Activated CD4-positive, alpha-beta T cell treated with anti-CD3 and anti-CD28 coated beads, Interleukin-2, amount 50 U/mL, for 4 hours (primary cell): ENCODE data around the gene GLDC.
"Not testable (repeated sequence)": the region's sequence is repeated elsewhere in the genome, so short reads cannot be mapped to it uniquely, and the experiment has no call there.

Experiments
- DNase-seq, 2 experiments: peaks; one replicate each; pipeline ENCODE4 v3.0.0-alpha.2; 2020

GLDC gene

DNA sequence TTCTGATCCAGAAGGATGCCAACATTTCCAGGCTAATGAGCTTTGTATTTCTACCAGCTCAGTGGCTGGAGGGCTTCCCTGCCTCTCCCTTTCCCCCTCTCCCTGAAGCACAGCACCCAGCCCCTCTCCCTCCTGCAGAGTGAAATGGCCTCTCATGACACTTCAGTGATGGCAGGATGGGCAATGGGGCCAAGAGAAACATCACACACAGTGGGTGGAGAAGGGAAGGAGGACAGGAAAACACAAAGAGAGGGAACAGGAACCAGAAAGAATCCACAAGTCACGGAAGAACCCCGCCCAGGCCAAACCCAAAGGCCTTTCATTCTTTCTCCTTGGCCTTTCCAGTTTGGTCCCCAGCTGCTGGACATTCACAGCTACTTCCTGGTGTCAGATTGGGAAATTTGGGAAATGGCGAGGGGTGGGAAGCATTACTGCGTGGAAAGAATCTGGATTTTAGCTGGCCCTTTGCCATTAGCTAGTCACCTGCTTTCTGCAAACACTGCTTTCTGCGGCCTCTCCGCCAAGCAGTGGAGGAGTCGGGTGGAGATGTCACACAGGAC is 82.6 kb downstream of the GLDC start:
- no peak for DNase-seq

DNA sequence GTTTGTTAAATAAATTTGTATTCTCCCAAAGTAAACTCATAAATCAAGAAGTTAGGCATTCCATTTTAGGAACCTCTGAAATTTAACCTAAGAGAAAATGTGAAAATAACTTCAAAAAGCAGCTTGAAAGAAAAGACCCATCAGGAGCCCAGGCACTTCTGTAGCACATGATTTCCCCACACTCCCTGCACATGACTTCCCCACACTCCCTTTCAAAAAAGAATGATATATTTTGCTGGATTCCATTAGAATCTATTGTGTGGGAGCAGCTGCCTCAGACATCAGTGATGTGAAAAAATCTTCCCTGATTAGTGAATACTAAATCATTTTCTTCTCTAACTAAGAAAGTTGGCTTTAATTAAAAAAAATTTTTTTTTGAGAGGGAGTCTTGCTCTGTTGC is 83.3 kb downstream of the GLDC start:
- no peak for DNase-seq

GRCh38 chr9:6557883-6558616 is 87.5 kb downstream of the GLDC start:
- no peak for DNase-seq

GRCh38 chr9:6553866-6554265 is 91.7 kb downstream of the GLDC start:
- no peak for DNase-seq

DNA sequence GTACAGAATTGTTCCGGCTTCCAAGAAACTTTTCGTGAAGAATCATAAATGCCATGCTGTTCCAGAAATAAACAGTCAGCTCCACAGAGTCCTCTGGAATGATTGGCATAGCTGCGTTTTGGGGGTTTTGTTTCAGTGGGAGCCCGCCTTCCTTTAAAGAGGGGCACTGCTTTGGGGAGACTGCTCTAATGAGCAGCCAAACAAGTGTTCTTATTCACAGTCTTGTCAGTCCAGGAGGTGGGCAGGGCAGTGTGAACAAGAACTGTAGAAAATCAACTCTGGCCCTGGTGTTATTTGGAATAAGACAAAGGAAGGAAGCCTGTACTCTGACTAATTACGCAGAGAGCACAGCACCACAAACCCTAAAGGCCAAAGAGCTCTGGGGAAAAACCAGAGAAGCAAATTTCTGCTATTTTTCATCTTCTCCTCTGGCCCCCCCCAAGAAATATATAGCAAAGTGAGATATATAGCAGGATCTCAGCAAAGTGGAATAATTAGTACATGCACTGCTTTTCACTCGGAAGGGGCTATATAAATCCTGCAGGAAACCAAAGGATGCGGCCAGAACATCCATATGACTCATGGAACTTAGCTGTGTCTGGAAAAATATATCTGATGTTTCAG is 92.9 kb downstream of the GLDC start:
- DNase-seq = no peak

DNA sequence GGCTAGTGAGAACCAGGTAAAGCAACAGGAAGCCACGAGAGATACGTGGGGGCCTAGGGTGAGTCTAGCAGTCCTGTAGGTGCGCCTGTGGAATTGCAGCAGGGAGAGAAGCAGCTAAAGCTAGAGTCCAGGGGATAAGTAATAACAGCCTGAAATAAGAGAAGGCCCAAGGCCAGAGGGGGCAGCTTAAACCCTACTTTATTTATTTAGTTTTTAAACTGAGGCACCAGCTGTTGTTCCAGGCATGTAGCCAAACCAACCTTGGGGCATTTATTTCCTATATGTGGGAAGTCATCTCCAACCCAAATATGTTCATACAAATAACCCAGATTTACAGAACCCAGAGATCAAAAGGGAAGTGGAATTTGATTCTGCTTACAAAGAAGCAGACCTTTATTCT is 93.5 kb downstream of the GLDC start:
- DNase-seq = no peak

- DNase-seq = no peak
Measured at GRCh38 chr9:6551136-6551535, 94.4 kb downstream of the GLDC start.

- no peak for DNase-seq
Measured at GRCh38 chr9:6549106-6549800, 96.3 kb downstream of the GLDC start.

DNA sequence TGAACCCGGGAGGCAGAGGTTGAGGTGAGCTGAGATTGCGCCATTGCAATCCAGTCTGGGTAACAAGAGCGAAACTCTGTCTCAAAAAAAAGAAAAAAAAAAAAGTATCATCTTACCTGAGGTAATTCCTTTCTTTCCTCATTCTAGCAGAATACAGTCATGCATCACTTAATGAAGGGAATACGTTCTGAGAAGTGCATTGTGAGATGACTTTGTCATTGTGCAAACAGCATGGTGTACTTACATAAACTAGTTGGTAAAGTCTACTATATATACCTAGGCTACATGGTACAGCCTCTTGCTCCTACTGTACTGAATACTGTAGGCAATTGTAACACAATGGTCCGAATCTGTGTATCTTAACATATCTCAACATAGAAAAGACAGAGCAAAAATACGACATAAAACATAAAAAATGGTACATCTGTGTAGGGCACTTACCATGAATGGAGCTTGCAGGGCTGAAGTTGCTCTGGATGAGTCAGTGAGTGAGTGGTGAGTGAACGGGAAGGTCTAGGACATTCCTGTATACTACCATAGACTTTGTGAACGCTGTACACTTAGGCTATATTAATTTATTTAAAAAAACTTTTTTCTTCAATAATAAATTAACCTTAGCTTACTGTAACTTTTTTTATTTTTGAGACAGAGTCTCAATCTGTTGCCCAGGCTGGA is 100.4 kb downstream of the GLDC start:
- DNase-seq = no peak

- no peak for DNase-seq
Measured at GRCh38 chr9:6543204-6543603, 102.3 kb downstream of the GLDC start.

DNA sequence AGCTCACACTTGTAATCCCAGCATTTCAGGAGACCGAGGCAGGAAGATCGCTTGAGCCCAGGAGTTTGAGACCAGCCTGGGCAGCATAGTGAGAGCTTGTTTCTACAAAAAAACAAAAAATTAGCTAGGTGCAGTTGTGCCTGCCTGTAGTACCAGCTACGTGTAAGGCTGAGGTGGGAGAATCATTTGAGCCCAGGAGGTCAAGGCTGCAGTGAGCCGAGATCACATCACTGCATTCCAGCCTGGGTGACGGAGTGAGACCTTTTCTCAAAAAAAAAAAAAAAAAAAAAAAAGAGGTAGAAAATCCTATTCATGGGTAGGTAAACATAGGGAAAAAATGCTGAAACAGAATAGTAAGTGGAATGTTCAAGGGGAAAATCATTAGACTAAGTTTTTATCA is 102.9 kb downstream of the GLDC start:
- not testable (repeated sequence) for DNase-seq

GRCh38 chr9:6538666-6539071 is 106.9 kb downstream of the GLDC start:
- DNase-seq = no peak

DNA sequence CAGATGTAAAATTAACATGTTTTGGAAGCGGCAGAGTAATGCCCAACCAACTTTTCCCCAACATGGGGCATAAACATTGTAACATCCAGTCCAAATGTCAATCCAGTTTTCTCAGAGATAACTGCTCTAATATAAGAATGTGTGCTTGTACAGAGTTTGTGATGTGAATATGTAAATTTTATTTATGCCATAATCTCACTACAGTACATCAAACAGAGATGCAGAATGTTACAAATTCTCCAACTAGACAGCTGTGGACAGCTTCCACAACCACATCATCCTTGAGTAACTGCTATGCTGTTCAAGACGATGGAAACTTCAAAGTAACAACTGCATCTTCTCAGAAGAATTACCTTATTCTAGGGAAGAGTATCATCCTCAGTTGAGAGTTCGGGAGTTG is 109.9 kb downstream of the GLDC start:
- DNase-seq = no peak

GRCh38 chr9:6525326-6526045 is 120.0 kb downstream of the GLDC start:
- DNase-seq = no peak

GRCh38 chr9:6522263-6522662 is 123.3 kb downstream of the GLDC start:
- no peak for DNase-seq

DNA sequence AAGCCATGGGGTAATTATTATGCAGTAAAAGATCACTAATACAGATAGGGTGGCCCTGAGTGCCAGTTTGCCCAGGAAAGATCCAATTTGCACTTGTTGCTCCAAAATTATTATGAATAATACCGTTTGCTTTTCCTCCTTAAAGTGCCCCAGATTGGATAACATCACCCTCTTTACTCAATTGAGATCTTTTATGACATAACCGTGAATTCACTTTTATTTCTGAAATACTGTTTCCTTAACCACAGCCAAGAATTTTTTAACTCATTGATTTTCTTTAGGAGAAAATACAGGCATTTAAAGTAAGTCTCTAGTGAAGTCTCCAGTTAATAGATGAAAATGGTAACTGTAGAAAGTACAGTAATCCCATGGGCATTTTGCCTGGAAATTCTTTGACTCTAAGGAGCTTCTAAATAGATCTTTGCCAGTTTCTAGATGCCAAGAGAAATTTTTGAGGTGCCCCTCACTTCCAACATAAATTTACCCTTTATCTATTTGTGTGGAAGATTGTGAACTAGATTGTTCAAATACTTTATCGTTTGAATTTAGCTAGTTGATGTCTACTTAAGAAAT is 133.4 kb downstream of the GLDC start:
- DNase-seq = no peak

DNA sequence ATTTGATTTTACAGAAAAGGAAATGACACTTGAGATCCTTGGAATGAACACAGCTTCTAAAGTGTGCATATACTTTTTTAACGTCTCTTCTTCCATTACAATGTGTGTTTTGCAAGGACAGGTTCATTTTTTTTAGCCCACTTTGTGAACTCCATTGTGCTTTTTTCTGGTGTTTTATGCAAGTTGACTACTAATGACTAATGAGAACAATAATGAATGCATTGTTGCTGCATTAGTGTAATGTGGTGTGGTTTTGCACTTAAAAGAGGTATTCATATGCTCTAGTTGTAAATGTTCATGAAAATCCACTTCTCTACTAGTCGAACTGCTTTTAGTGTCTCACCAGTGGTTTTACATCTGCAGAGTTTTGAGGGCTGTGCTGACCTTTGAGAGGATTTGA is 139.0 kb downstream of the GLDC start:
- no peak for DNase-seq

GRCh38 chr9:6502399-6502798 is 143.1 kb downstream of the GLDC start:
- no peak for DNase-seq

DNA sequence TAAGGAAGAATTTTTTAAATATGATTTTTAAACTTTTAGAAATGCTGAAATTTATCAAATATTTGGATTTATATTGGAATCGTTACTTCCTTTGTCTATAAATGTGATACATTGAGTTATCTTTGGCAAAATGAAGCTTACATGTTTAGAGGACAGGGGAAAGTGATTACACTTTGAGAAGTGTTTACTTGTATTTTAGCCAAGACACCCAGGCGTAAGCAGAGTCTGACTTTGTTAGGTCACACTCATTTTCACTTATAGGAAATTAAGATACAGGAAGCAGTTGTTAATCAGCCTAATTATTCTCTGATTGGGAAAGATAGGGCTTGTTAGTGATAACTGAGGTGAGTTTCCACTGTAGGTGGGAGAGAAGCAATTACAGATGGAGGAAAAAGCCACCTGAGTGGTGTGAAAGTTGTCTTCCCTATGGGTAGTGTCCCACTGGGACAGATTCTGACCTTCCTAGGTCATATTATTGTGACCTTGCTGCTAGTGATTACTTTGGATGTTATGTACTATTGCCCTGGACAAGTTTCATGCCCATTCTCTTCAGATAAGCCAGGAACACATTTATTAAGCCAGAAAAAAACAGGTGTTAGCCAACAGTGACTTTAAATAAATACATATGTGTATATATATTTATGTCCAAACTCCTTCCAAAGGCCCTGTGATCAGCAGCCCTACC is 143.9 kb downstream of the GLDC start:
- no peak for DNase-seq

GRCh38 chr9:6498982-6499381 is 146.5 kb downstream of the GLDC start:
- DNase-seq = no peak

GRCh38 chr9:6495466-6495865 is 150.1 kb downstream of the GLDC start:
- DNase-seq = no peak

DNA sequence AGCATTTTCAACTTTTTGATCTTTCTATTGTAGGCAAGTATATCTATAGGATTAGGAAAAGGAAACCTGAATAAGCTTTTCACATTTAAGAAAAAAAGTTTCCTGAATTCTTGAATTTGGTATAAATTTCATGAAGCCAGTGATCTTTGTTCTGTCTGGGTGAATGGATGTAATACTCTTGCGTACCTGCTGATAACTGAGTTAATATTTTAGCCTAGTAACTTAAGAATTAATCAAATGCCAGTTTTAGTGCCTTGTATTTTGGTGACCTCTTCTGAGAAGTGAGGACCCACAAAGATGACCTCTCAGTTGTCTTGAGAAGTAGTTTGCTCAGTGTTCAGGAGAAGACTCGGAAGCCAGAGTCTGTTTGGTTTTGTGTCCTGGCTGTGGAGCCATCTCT is 154.7 kb downstream of the GLDC start:
- DNase-seq = no peak
